Liver (tissue), 9 donors: ENCODE measurements around the gene LRMDA. TPM values are rescaled to one million over a fixed set of nuclear protein-coding genes. Genes with fewer than 3 reads are reported as not detected.

ENCODE experiments used
- DNase-seq: peaks from one replicate; pipeline ENCODE4 v3.0.0-alpha.2; 2017; ENCODE audit warnings: low spot score
- H3K27ac ChIP-seq, 2 donors: one replicate each; pipeline ENCODE4 v1.7.0; 2013; ENCODE audit warnings: inconsistent platforms in 2 of 2, low read length in 2 of 2, control low read depth in 1 of 2, low read depth in 1 of 2, mild to moderate bottlenecking in 1 of 2
- H3K27me3 ChIP-seq, 4 donors: one replicate each; pipeline versions ENCODE4 v1.6.1 to v1.7.0; 2013; ENCODE audit warnings: low read length in 3 of 4, inconsistent platforms in 1 of 4, mild to moderate bottlenecking in 1 of 4, moderate library complexity in 1 of 4; ENCODE audit not compliant: control insufficient read depth in 4 of 4, insufficient read depth in 4 of 4
- H3K36me3 ChIP-seq, 4 donors: one replicate each; pipeline versions ENCODE4 v1.6.1 to v1.7.0; 2013; ENCODE audit warnings: low read length in 3 of 4, mild to moderate bottlenecking in 3 of 4, low read depth in 1 of 4, moderate library complexity in 1 of 4; ENCODE audit not compliant: control insufficient read depth in 4 of 4, insufficient read depth in 3 of 4
- H3K4me1 ChIP-seq, 4 donors: one replicate each; pipeline versions ENCODE4 v1.6.1 to v1.7.0; 2013; ENCODE audit warnings: low read length in 3 of 4, mild to moderate bottlenecking in 3 of 4, moderate library complexity in 1 of 4; ENCODE audit not compliant: control insufficient read depth in 4 of 4, insufficient read depth in 4 of 4
- H3K4me3 ChIP-seq, 3 donors: one replicate each; pipeline versions ENCODE4 v1.6.1 to v1.7.0; 2013; ENCODE audit warnings: low read length in 3 of 3, control low read depth in 1 of 3, low read depth in 1 of 3, mild to moderate bottlenecking in 1 of 3
- H3K9ac ChIP-seq, 2 donors: one replicate each; pipeline ENCODE4 v1.7.0; 2013; ENCODE audit warnings: low read length in 2 of 2, mild to moderate bottlenecking in 2 of 2, moderate library complexity in 2 of 2, control low read depth in 1 of 2, low read depth in 1 of 2
- H3K9me3 ChIP-seq, 4 donors: one replicate each; pipeline versions ENCODE4 v1.6.1 to v1.7.0; 2013; ENCODE audit warnings: low read length in 3 of 4; ENCODE audit not compliant: control insufficient read depth in 4 of 4
- ATF3 ChIP-seq: IDR thresholded peaks from 2 replicates; pipeline ENCODE4 v1.6.1; 2016; ENCODE audit warnings: antibody characterized with exemption
- CTCF ChIP-seq: fragments of 150-350 bp; IDR thresholded peaks from 2 replicates; pipeline ENCODE4 v1.5.1; 2017; ENCODE audit warnings: improper control_type of control experiment, low read depth, low read length; ENCODE audit not compliant: missing input control
- EGR1 ChIP-seq, 2 donors: IDR thresholded peaks; 2 replicates each; pipeline ENCODE4 v1.6.1; 2016 to 2018; ENCODE audit warnings: antibody characterized with exemption in 2 of 2, low read depth in 2 of 2
- FOXA1 ChIP-seq: IDR thresholded peaks from 2 replicates; pipeline ENCODE4 v1.6.1; 2016; ENCODE audit warnings: antibody characterized with exemption
- FOXA2 ChIP-seq: IDR thresholded peaks from 2 replicates; pipeline ENCODE4 v1.6.1; 2016; ENCODE audit warnings: antibody characterized with exemption
- GABPA ChIP-seq, 2 donors: IDR thresholded peaks in 1 of 2; conservative IDR thresholded peaks in 1 of 2; 2 replicates each; pipeline ENCODE4 v1.6.1; 2016; ENCODE audit warnings: antibody characterized with exemption in 2 of 2, mild to moderate bottlenecking in 1 of 2, moderate library complexity in 1 of 2
- HNF4A ChIP-seq, 2 donors: conservative IDR thresholded peaks; 2 replicates each; pipeline ENCODE4 v1.6.1; 2016; ENCODE audit warnings: antibody characterized with exemption in 2 of 2, mild to moderate bottlenecking in 2 of 2
- HNF4G ChIP-seq: IDR thresholded peaks from 2 replicates; pipeline ENCODE4 v1.6.1; 2016; ENCODE audit warnings: antibody characterized with exemption
- JUND ChIP-seq, 2 donors: IDR thresholded peaks; 2 replicates each; pipeline ENCODE4 v1.6.1; 2016; ENCODE audit warnings: antibody characterized with exemption in 2 of 2
- MAX ChIP-seq: IDR thresholded peaks from 2 replicates; pipeline ENCODE4 v1.6.1; 2016; ENCODE audit warnings: antibody characterized with exemption
- NR2F2 ChIP-seq: IDR thresholded peaks from 2 replicates; pipeline ENCODE4 v1.6.1; 2016; ENCODE audit warnings: antibody characterized with exemption
- RAD21 ChIP-seq, 2 donors: IDR thresholded peaks; 2 replicates each; pipeline ENCODE4 v1.6.1; 2016; ENCODE audit warnings: antibody characterized with exemption in 2 of 2, mild to moderate bottlenecking in 2 of 2
- REST ChIP-seq: IDR thresholded peaks from 2 replicates; pipeline ENCODE4 v1.6.1; 2016; ENCODE audit warnings: antibody characterized with exemption, mild to moderate bottlenecking
- RXRA ChIP-seq, 2 donors: IDR thresholded peaks; 2 replicates each; pipeline ENCODE4 v1.6.1; 2017 to 2018; ENCODE audit warnings: antibody characterized with exemption in 2 of 2, mild to moderate bottlenecking in 1 of 2
- SP1 ChIP-seq: IDR thresholded peaks from 2 replicates; pipeline ENCODE4 v1.6.1; 2018; ENCODE audit warnings: antibody characterized with exemption, mild to moderate bottlenecking
- YY1 ChIP-seq: IDR thresholded peaks from 2 replicates; pipeline ENCODE4 v1.6.1; 2016; ENCODE audit warnings: antibody characterized with exemption, mild to moderate bottlenecking
- ZBTB33 ChIP-seq: IDR thresholded peaks from 2 replicates; pipeline ENCODE4 v1.6.1; 2016; ENCODE audit warnings: antibody characterized with exemption
- WGBS: extraction: QIAGEN DNeasy Blood & Tissue Kit; methylation state at CpG from one replicate; pipeline ENCODE4 v1.1.7; 2013; 5-methylcytosine and 5-hydroxymethylcytosine counted together
- polyA plus RNA-seq, 2 donors: library from polyadenylated mRNA; stranded (reverse) in 1 of 2; unstranded in 1 of 2; fragments of 200-250 nt in 1 of 2; fragments of >200 nt in 1 of 2; fragmentation: Nextera tagmentation in 1 of 2; extraction: Ambion mirVana in 1 of 2; gene quantifications; one replicate each; pipeline versions ENCODE4 v1.2.1 to v1.2.3, GENCODE V29; 2013 to 2015
- total RNA-seq, 2 donors: library from RNA; depleted of rRNA; stranded (reverse); fragments of >200 nt; gene quantifications; one replicate each; pipeline ENCODE4 v1.2.3, GENCODE V29; 2014
- donor health status: healthy.
- donor health status: healthy.
- donor health status: healthy.
- donor health status: healthy.
- donor health status: healthy.

LRMDA gene
- total and polyA plus RNA-seq, 4 donors = 7.9 to 15.8 (median 11.3) TPM

GRCh38 chr10:76088980-76089379 lies 657.6 kb downstream of the LRMDA start:
- H3K27me3 ChIP-seq = no peaks in the 10 kb centered on the region
- 97% methylated on average over 3 of the region's 3 CpGs for WGBS
- DNase-seq = no peak
- H3K9me3 ChIP-seq = no peaks in the 10 kb centered on the region
- no peak overlapping the region for H3K4me3 ChIP-seq
- H3K4me1 ChIP-seq = peaks cover 0 to 17% (median 9%) of the 10 kb centered on the region in 4 donors
- TF ChIP-seq GABPA (IDR thresholded peaks at IDR 0.05 in 1 of 2, conservative IDR thresholded peaks at IDR 0.05 in 1 of 2) = no peak
- TF ChIP-seq HNF4A (conservative IDR thresholded peaks at IDR 0.05) = no peak
- TF ChIP-seq ATF3 = no peak
- no peak for TF ChIP-seq RXRA (IDR thresholded peaks at IDR 0.05)
- no peak for TF ChIP-seq SP1
- TF ChIP-seq FOXA2 = no peak
- TF ChIP-seq NR2F2 = no peak
- no peak for TF ChIP-seq HNF4G
- no peak for TF ChIP-seq YY1
- no peak overlapping the region for H3K9ac ChIP-seq
- no peak overlapping the region for H3K27ac ChIP-seq
- H3K36me3 ChIP-seq = no peaks in the 10 kb centered on the region

GRCh38 chr10:76089556-76090180 lies 658.2 kb downstream of the LRMDA start:
- no peaks in the 10 kb centered on the region for H3K36me3 ChIP-seq
- H3K9ac ChIP-seq = no peak overlapping the region
- no peaks in the 10 kb centered on the region for H3K27me3 ChIP-seq
- no peak overlapping the region for H3K4me3 ChIP-seq
- TF ChIP-seq GABPA (IDR thresholded peaks at IDR 0.05 in 1 of 2, conservative IDR thresholded peaks at IDR 0.05 in 1 of 2) (no peak), JUND (IDR thresholded peaks at IDR 0.05) (no peak), RXRA (IDR thresholded peaks at IDR 0.05) (no peak), EGR1 (IDR thresholded peaks at IDR 0.05; ENCODE audit: low read depth in 2 of 2) (no peak), HNF4G (no peak), ATF3 (no peak), ZBTB33 (no peak), FOXA1 (no peak), RAD21 (IDR thresholded peaks at IDR 0.05) (no peak), YY1 (no peak), FOXA2 (no peak), SP1 (no peak), MAX (no peak), CTCF (no peak), REST (no peak), NR2F2 (no peak)
- whole genome bisulfite sequencing = 90% methylated on average over 12 of the region's 12 CpGs
- H3K27ac ChIP-seq = no peak overlapping the region
- DNase-seq = no peak
- peaks cover 0 to 17% (median 9%) of the 10 kb centered on the region in 4 donors for H3K4me1 ChIP-seq
- H3K9me3 ChIP-seq = no peaks in the 10 kb centered on the region
